Measurements from ENCODE around the gene CCDC88C.

DNA sequence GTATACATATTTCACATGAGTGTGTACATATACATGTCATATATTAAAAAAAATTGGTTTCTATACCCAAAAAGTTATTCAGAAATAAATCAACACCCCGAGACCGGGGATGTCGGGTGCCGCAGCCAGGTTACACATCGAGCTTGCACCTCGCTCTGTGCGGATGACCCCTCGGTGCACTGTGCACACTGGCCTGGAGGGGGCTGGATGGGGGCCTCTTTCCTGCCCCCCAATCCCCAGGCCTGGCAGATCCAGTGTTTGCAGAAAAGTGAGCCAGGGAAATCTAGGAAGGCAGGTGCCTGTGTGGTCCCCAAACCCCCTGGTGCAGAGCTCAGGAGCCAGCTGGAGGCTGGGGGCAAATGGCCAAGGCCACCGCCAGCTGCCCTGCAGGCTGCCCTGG, 146.0 kb downstream of the CCDC88C start:
- TF ChIP-seq POLR2A (IDR thresholded peaks at IDR 0.05) = no peak
- TF ChIP-seq, protein P1, sequence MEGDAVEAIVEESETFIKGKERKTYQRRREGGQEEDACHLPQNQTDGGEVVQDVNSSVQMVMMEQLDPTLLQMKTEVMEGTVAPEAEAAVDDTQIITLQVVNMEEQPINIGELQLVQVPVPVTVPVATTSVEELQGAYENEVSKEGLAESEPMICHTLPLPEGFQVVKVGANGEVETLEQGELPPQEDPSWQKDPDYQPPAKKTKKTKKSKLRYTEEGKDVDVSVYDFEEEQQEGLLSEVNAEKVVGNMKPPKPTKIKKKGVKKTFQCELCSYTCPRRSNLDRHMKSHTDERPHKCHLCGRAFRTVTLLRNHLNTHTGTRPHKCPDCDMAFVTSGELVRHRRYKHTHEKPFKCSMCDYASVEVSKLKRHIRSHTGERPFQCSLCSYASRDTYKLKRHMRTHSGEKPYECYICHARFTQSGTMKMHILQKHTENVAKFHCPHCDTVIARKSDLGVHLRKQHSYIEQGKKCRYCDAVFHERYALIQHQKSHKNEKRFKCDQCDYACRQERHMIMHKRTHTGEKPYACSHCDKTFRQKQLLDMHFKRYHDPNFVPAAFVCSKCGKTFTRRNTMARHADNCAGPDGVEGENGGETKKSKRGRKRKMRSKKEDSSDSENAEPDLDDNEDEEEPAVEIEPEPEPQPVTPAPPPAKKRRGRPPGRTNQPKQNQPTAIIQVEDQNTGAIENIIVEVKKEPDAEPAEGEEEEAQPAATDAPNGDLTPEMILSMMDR (IDR thresholded peaks at IDR 0.05) = no peak
